Kidney (tissue), 14 donors: Measurements from ENCODE around the gene NRG3. TPM values are rescaled to one million over a fixed set of nuclear protein-coding genes. Genes with fewer than 3 reads are reported as not detected.

Source experiments
- DNase-seq, 5 donors: peaks; one replicate each; pipeline ENCODE4 v3.0.0-alpha.2; 2013 to 2020
- FAIRE-seq: peaks from 2 replicates; lab custom pipeline; 2012; peaks lifted over from hg19 to GRCh38; lab: Jason Lieb, UNC
- H3K27ac ChIP-seq, 2 donors: one replicate each; pipeline ENCODE4 v1.7.0; 2013; ENCODE audit warnings: low read depth in 2 of 2, low read length in 2 of 2, inconsistent platforms in 1 of 2
- H3K27me3 ChIP-seq: one replicate; pipeline ENCODE4 v1.7.1; 2013; ENCODE audit warnings: low read length, inconsistent platforms; ENCODE audit not compliant: control insufficient read depth, insufficient read depth
- H3K36me3 ChIP-seq, 3 donors: one replicate each; pipeline versions ENCODE4 v1.7.0 to v1.7.1; 2013; ENCODE audit warnings: low read length in 3 of 3, control low read depth in 1 of 3, inconsistent platforms in 1 of 3; ENCODE audit not compliant: insufficient read depth in 3 of 3, control insufficient read depth in 2 of 3
- H3K4me1 ChIP-seq, 3 donors: one replicate each; pipeline versions ENCODE4 v1.7.0 to v1.7.1; 2013; ENCODE audit warnings: low read length in 3 of 3, inconsistent platforms in 1 of 3, low read depth in 1 of 3; ENCODE audit not compliant: control insufficient read depth in 2 of 3, insufficient read depth in 2 of 3
- H3K4me3 ChIP-seq, 3 donors: one replicate each; pipeline versions ENCODE4 v1.7.0 to v1.8.1; 2013; ENCODE audit warnings: low read length in 3 of 3, control low read depth in 1 of 3, inconsistent platforms in 1 of 3
- H3K9ac ChIP-seq, 3 donors: one replicate each; pipeline versions ENCODE4 v1.7.0 to v1.7.1; 2013; ENCODE audit warnings: low read length in 3 of 3, control low read depth in 1 of 3, inconsistent platforms in 1 of 3
- H3K9me3 ChIP-seq, 3 donors: one replicate each; pipeline versions ENCODE4 v1.7.0 to v1.7.1; 2013; ENCODE audit warnings: low read length in 3 of 3, control low read depth in 1 of 3, inconsistent platforms in 1 of 3; ENCODE audit not compliant: control insufficient read depth in 2 of 3, insufficient read depth in 1 of 3
- CTCF ChIP-seq: IDR thresholded peaks from 3 replicates; pipeline ENCODE4 v1.5.1; 2012; ENCODE audit warnings: mild to moderate bottlenecking, moderate library complexity, borderline replicate concordance; ENCODE audit not compliant: insufficient read depth; ENCODE audit errors: extremely low read depth
- intact Hi-C: fragments of 100-400 bp; cut with DNase I; formaldehyde crosslinking; loops from one replicate; pipeline ENCODE4 v1.11.1; 2022
- polyA plus RNA-seq: library from polyadenylated mRNA; stranded (reverse); fragments of 350-450 nt; fragmentation: Illumina TruSeq; extraction: RNeasy Lipid Tissue Mini Kit (QIAGEN cat#74804); gene quantifications from one replicate; pipeline ENCODE4 v1.2.3, GENCODE V29; 2014; ENCODE audit warnings: low read depth, low replicate concordance; ENCODE audit not compliant: insufficient read depth
- total RNA-seq: library from RNA; stranded (reverse); fragmentation: NEBNext Ultra II Directional; extraction: Animal tissue kit (Norgen Biotek cat#: 25700); gene quantifications from one replicate; pipeline ENCODE4 v1.2.1, GENCODE V29; 2021
- donor health status: control.
- donor health status: control.
- donor health status: control.
- donor health status: control.
- donor health status: control.
- donor health status: DM: yes; HTN: yes; CAD: no.
- donor health status: Normal renal cell carcinoma (clear cell type).

The NRG3 gene
- total and polyA plus RNA-seq, 2 donors from 2014 or later, result 0.62 to 5.4 TPM

- no peaks in the 10 kb centered on the region for H3K9me3 ChIP-seq
- no peaks in the 10 kb centered on the region for H3K4me1 ChIP-seq
- no peak overlapping the region for H3K4me3 ChIP-seq
- no peak overlapping the region for H3K9ac ChIP-seq
- H3K27ac ChIP-seq, result no peak overlapping the region
- peak; percentile 23 for TF ChIP-seq CTCF
- peak in 2 of 5 donors; percentile 21 to 40 for DNase-seq
- intact Hi-C loops, result no loop called here
- no peaks in the 10 kb centered on the region for H3K36me3 ChIP-seq
- FAIRE-seq, result no peak
- no peaks in the 10 kb centered on the region for H3K27me3 ChIP-seq
These were observed 921.5 kb downstream of the NRG3 start for GRCh38 chr10:82796510-82796909.

GRCh38 chr10:82801289-82801688 is 926.3 kb downstream of the NRG3 start:
- no peaks in the 10 kb centered on the region for H3K27me3 ChIP-seq
- intact Hi-C loops, result no loop called here
- TF ChIP-seq CTCF, result no peak
- H3K9me3 ChIP-seq, result no peaks in the 10 kb centered on the region
- no peak for DNase-seq
- H3K36me3 ChIP-seq, result no peaks in the 10 kb centered on the region
- no peak for FAIRE-seq
- H3K4me1 ChIP-seq, result no peaks in the 10 kb centered on the region
- no peak overlapping the region for H3K4me3 ChIP-seq
- H3K27ac ChIP-seq, result no peak overlapping the region
- H3K9ac ChIP-seq, result no peak overlapping the region

GRCh38 chr10:82811621-82812020 is 936.6 kb downstream of the NRG3 start:
- peak; percentile 20 for TF ChIP-seq CTCF
- Histone ChIP-seq H3K27ac (no peak overlapping the region), H3K4me3 (no peak overlapping the region), H3K36me3 (no peaks in the 10 kb centered on the region), H3K9ac (no peak overlapping the region), H3K27me3 (no peaks in the 10 kb centered on the region), H3K9me3 (no peaks in the 10 kb centered on the region), H3K4me1 (no peaks in the 10 kb centered on the region)
- no peak for FAIRE-seq
- DNase-seq, result no peak
- intact Hi-C loops, result no loop called here

GRCh38 chr10:82813856-82814255 is 938.9 kb downstream of the NRG3 start:
- H3K27ac ChIP-seq, result no peak overlapping the region
- DNase-seq (no peak), FAIRE-seq (no peak)
- no peak overlapping the region for H3K4me3 ChIP-seq
- no peaks in the 10 kb centered on the region for H3K4me1 ChIP-seq
- H3K9me3 ChIP-seq, result no peaks in the 10 kb centered on the region
- H3K36me3 ChIP-seq, result no peaks in the 10 kb centered on the region
- no peak overlapping the region for H3K9ac ChIP-seq
- H3K27me3 ChIP-seq, result no peaks in the 10 kb centered on the region
- TF ChIP-seq CTCF, result no peak
- intact Hi-C loops, result no loop called here
